GM12891 (cell line): Measurements from ENCODE around the gene FAM53A.

ENCODE experiments used
- DNase-seq: peaks from one replicate; pipeline ENCODE4 v3.0.0; 2011; ENCODE audit warnings: low spot score; ENCODE audit not compliant: insufficient read length
- FAIRE-seq: peaks from 2 replicates; lab custom pipeline; 2011; peaks lifted over from hg19 to GRCh38; lab: Jason Lieb, UNC
- PAX5 ChIP-seq: IDR thresholded peaks from 2 replicates; pipeline ENCODE4 v1.6.1; 2011; ENCODE audit warnings: low read length, moderate library complexity, mild to moderate bottlenecking; ENCODE audit not compliant: insufficient read depth, severe bottlenecking
- POLR2A ChIP-seq: IDR thresholded peaks from 2 replicates; pipeline ENCODE4 v1.6.1; 2011; ENCODE audit warnings: low read depth, low read length, control low read depth
- POLR2AphosphoS5 ChIP-seq: IDR thresholded peaks from 2 replicates; pipeline ENCODE4 v1.6.1; 2011; ENCODE audit warnings: low read depth, low read length, control low read depth
- POU2F2 ChIP-seq: IDR thresholded peaks from 2 replicates; pipeline ENCODE4 v1.6.1; 2011; ENCODE audit warnings: low read depth, mild to moderate bottlenecking, control low read depth, low read length, moderate library complexity
- SPI1 ChIP-seq: IDR thresholded peaks from 2 replicates; pipeline ENCODE4 v1.6.1; 2011; ENCODE audit warnings: low read depth, low read length, control low read depth
- TAF1 ChIP-seq: IDR thresholded peaks from 2 replicates; pipeline ENCODE4 v1.6.1; 2011; ENCODE audit warnings: low read depth, low read length, control low read depth

Gene FAM53A

GRCh38 chr4:1660948-1661677 is 23.0 kb downstream of the FAM53A start:
- FAIRE-seq (no peak), DNase-seq (no peak)
- TF ChIP-seq POU2F2 (no peak), PAX5 (no peak), TAF1 (no peak), POLR2AphosphoS5 (no peak), SPI1 (no peak), POLR2A (no peak)

GRCh38 chr4:1659104-1660043 is 24.7 kb downstream of the FAM53A start:
- TF ChIP-seq POU2F2, result no peak
- no peak for TF ChIP-seq TAF1
- no peak for TF ChIP-seq SPI1
- no peak for TF ChIP-seq POLR2A
- TF ChIP-seq PAX5, result no peak
- TF ChIP-seq POLR2AphosphoS5, result no peak
- DNase-seq (no peak), FAIRE-seq (no peak)

GRCh38 chr4:1658581-1658980 is 25.5 kb downstream of the FAM53A start:
- DNase-seq (no peak), FAIRE-seq (no peak)
- TF ChIP-seq POLR2A, result no peak
- TF ChIP-seq SPI1, result no peak
- TF ChIP-seq POLR2AphosphoS5, result no peak
- no peak for TF ChIP-seq PAX5
- TF ChIP-seq POU2F2, result no peak

- no peak for DNase-seq
- TF ChIP-seq POU2F2 (no peak), PAX5 (no peak), POLR2A (no peak), POLR2AphosphoS5 (no peak), TAF1 (no peak), SPI1 (no peak)
- FAIRE-seq, result no peak
Observed at GRCh38 chr4:1658146-1658545, 26.0 kb downstream of the FAM53A start.

DNA sequence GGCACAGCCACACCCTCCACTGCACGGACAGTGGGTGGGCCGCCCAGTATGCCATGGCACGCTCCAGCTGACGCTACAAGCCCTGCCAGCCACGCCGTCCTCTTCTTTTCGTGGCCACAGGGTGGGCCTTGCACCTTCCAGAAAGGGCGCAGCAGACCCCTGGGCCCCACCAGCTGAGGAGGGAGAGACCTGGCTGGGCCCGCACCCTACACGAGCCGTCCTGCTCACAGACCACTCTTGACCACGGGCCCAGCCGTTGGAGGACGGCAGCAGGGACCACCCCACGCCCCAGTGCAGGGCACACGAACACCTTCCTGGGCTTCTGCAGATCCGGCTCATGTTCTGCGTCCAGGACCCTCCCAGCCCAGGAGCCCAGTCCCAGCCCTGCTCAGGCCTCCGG is 27.1 kb downstream of the FAM53A start:
- DNase-seq (no peak), FAIRE-seq (no peak)
- TF ChIP-seq SPI1 (no peak), POU2F2 (no peak), POLR2AphosphoS5 (no peak)

DNA sequence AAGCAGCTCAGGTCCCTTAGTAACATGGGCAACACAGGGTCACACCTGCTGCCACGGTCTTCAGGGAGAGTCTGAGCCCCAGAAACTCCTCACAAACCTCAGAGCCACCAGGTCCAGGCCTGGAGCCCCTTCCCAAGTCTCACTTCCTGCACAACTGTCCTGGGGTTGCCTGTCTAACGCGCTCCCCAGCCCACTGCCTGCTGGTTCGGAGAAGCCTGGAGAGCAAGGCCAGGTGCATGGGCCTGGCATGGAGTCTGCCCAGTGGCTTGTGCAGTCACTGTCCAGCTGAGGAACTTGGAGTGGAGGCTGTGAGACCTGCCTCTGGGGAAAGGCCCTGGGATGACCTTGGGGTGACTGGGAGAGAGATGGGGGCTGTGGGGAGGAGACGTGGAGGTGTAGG is 28.0 kb downstream of the FAM53A start:
- FAIRE-seq, result no peak
- TF ChIP-seq POU2F2, result no peak
- TF ChIP-seq POLR2A, result no peak
- TF ChIP-seq SPI1, result no peak
- no peak for TF ChIP-seq POLR2AphosphoS5
- no peak for TF ChIP-seq TAF1
- TF ChIP-seq PAX5, result no peak
- no peak for DNase-seq

GRCh38 chr4:1655676-1656075 is 28.4 kb downstream of the FAM53A start:
- TF ChIP-seq PAX5, result no peak
- TF ChIP-seq TAF1, result no peak
- TF ChIP-seq POLR2A, result no peak
- no peak for TF ChIP-seq SPI1
- TF ChIP-seq POLR2AphosphoS5, result no peak
- TF ChIP-seq POU2F2, result no peak
- FAIRE-seq, result no peak

GRCh38 chr4:1655081-1655480 is 29.0 kb downstream of the FAM53A start:
- no peak for FAIRE-seq
- DNase-seq, result no peak
- TF ChIP-seq TAF1 (no peak), PAX5 (no peak), POU2F2 (no peak), POLR2A (no peak), POLR2AphosphoS5 (no peak), SPI1 (no peak)

More at GRCh38 chr4:1655676-1656075, 28.4 kb downstream of the FAM53A start:
- no peak for DNase-seq

DNA sequence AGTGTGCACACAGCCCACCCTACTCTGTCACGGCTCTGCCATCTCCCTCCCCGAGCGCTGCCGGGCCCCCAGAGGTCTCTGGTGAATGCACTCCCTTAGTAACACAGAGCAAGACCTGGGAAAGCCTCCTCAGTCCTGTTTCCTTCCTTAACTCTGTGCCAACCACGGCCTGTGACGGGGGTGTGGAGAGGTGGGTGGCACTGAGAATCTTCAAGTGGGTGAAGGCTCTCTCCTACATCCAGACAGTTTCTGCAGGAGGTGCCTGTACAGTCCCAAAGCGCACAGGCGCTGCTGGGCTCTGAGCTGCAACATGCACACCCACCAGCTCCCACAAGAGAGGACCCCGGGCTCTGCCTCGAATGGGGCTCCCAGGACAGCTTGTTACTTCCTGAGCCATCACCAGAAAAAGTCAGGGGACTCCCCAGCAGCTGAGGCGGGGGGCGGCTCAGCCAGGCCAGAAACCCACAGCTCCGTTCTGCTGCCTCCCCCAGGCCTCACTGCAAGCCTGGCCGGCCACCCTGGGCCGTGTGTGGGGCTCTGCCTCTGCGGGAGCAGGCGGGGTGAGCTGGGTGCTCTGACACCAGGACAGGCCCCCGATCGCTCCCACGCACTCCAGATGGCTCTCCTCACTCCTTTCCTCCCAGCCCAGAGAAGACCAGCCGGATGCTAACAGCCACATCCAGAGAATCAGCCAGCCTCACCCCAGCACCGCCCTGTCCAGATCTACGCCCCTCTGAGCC is 29.7 kb downstream of the FAM53A start:
- FAIRE-seq (no peak), DNase-seq (no peak)
- TF ChIP-seq PAX5 (no peak), POLR2AphosphoS5 (no peak), POU2F2 (no peak), SPI1 (no peak), TAF1 (no peak), POLR2A (no peak)
